Fibroblast of peridontal ligament (primary cell): ENCODE data around the gene LRRC39.
"Not testable (repeated sequence)": the region's sequence is repeated elsewhere in the genome, so short reads cannot be mapped to it uniquely, and the experiment has no call there.

Experiments used
- DNase-seq: peaks from one replicate; pipeline ENCODE4 v3.0.0-alpha.2; 2010; ENCODE audit errors: extremely low read depth

LRRC39 gene

GRCh38 chr1:100178091-100178490 lies at the start of gene LRRC39:
Gene LRRC39 (minus strand): TSS chr1:100178256. CDS start chr1:100168516, 9,740 bp downstream.
- no peak for DNase-seq

GRCh38 chr1:100222428-100222827 lies 44.4 kb upstream of the LRRC39 start:
- DNase-seq = no peak

- DNase-seq = no peak
Measured at GRCh38 chr1:100219883-100220282, 41.8 kb upstream of the LRRC39 start.

DNA sequence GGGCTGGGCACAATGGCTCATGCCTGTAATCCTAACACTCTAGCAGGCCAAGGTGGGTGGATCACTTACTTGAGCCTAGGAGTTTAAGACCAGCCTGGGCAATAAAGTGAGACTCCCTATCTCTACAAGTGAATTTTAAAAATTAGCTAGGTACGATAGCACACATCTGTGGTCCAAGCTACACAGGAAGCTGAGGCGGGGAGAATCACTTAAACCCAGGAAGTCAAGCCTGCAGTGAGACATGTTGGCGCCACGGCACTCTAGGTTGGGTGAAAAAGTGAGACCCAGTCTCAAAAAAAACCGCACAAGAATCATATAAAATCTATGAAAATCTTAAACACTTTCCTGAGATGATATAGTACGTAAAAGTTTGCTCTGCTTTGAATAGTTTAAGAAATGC lies 41.4 kb upstream of the LRRC39 start:
- DNase-seq = no peak

DNA sequence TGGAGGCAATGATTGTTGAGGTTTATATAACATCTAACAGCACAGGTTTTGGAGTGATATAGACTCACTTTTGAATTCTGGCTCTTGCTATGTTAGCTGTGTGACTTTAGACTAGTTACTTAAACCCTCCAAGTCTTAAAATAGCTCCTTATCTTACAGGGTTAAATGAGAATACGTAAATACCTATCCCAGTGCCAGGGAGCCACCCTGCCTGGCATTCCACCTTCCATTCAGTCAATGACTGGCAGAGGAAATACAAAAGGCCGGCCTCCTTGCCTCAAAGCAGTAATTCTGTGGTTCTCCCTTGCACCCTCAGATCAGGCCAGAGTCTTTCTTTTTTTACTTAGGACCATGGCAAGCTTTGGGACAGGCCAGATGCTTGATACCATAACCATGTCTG lies 39.8 kb upstream of the LRRC39 start:
- no peak for DNase-seq

DNA sequence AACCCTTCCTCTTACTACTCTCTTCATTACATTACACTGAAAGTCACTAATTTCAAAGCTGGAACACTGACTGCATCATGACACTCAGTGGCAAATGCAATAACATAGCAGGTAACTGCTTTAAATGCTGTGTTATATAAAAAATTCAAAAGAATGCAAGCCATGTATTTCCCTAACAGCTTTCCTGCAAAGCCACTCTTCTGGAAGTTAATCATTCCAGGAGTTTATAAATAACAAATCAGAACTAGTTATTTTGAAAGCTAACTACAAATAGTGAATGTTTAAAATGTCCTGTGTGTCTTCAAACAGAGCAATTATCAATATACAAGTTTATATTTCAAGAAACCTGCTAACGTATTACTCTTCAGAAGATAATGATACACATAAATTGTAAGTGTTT lies 37.0 kb upstream of the LRRC39 start:
- no peak for DNase-seq

GRCh38 chr1:100213141-100213540 lies 35.1 kb upstream of the LRRC39 start:
- no peak for DNase-seq

DNA sequence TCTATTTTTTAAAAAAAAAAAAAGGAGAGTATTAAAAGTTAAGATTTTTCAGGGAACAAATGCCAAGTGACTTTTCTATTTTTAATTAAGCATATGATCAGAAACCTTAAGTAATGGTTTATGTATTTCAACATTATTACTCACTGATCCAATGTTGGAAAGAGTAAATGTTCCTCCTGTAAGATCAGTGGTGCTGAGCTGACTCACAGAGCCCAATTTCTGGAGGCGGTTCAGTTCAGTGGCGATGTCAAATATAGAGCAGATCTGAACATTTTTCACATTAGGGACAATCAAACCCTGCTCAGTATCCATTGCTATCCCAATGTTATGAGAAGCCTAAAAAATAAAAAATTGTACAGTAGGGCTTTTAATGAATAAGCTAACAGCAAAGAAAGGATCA lies 28.2 kb upstream of the LRRC39 start:
- DNase-seq = no peak

DNA sequence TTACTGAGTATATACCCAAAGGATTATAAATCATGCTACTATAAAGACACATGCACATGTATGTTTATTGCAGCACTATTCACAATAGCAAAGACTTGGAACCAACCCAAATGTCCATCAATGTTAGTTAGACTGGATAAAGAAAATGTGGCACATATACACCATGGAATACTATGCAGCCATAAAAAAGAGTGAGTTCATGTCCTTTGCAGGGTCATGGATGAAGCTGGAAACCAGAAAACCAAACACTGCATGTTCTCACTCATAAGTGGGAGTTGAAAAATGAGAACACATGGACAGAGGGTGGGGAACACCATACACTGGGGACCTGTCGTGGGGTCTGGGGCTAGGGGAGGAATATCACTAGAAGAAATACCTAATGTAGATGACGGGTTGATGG lies 27.5 kb upstream of the LRRC39 start:
- not testable (repeated sequence) for DNase-seq

GRCh38 chr1:100205103-100205502 lies 27.0 kb upstream of the LRRC39 start:
- not testable (repeated sequence) for DNase-seq

DNA sequence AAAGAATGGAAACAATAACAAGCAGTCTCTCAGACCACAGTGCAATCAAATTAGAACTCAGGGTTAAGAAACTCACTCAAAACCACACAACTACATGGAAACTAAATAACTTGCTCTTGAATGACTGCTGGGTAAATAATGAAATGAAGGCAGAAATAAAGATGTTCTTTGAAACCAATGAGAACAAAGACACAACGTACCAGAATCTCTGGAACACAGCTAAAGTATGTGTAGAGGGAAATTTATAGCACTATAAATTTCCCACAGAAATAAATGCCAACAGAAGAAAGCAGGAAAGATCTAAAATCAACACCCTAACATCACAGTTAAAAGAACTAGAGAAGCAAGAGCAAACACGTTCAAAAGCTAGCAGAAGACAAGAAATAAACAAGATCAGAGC lies 24.6 kb upstream of the LRRC39 start:
- DNase-seq = not testable (repeated sequence)

GRCh38 chr1:100200060-100200459 lies 22.0 kb upstream of the LRRC39 start:
- not testable (repeated sequence) for DNase-seq

GRCh38 chr1:100198596-100198995 lies 20.5 kb upstream of the LRRC39 start:
- DNase-seq = no peak

GRCh38 chr1:100188617-100189016 lies 10.6 kb upstream of the LRRC39 start:
- peak; percentile 98 for DNase-seq

DNA sequence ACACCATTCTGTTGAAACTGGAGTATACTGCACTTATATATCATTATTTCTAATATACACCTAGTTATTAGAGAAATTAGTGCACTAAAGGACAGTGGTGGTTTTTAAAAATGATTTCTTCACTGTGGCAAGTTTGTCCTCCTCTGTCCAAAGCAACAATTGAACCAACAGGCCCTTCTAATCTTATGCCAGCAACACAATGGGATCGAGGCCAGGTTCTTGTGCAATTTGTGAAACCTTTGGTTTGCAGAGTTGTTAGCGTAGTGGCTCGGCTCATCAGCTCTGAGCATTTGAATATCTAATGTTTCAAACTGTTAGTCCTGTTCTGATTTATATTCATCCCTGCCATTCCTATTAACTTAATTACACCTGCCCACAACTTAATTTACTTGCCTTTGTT lies 9.9 kb upstream of the LRRC39 start:
- DNase-seq = peak; percentile 52

DNA sequence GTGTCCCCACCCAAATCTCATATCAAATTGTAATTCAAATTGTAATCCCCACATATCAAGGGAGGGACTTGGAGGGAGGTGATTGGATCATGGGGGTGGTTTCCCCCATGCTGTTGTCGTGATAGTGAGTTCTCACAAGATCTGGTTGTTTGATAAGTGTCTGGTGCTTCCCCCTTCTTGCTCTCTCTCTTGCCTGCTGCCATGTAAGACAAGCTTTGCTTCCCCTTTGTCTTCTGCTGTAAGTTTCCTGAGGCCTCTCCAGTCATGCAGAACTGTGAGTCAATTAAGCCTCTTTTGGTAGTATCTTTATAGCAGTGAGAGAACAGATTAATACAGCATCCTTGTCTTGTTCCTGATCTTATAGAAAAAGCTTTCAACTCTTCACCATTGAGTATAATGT lies 6.5 kb upstream of the LRRC39 start:
- DNase-seq = no peak

GRCh38 chr1:100183370-100183769 lies 5.3 kb upstream of the LRRC39 start:
- DNase-seq = no peak

DNA sequence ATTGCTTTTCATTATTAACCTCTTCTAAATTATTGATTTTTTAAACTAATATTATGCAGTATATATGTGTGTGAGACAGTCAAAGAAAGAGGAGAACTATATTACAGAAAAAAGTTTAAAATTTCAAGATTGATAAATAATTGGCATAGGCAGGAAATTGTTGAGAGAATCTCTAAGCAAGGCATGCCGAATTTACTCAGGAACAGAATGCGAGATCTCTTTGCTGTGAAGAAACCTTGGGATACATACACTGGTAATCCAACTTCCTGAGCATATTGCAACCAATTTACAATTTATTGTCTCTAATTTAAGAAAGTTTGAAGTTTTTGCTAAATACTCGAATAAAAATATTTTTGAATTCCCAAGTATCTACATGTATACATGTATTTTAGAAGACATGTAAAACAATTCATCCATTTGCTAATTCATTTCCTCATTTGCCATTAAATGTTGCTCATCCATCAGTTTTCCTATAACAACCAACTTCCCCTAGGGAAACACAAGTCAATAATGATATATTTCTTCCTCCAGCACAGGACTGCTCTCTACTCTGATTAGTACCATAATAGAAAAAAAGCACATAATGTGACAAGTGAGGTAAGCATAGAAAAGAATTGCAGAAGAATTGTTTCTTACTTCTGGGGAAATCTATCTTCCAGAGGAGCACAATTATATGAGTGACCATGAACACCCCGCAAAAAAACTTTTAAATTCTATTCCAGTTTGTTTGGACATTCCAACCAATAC lies 588 bp downstream of the LRRC39 start:
- DNase-seq = no peak

DNA sequence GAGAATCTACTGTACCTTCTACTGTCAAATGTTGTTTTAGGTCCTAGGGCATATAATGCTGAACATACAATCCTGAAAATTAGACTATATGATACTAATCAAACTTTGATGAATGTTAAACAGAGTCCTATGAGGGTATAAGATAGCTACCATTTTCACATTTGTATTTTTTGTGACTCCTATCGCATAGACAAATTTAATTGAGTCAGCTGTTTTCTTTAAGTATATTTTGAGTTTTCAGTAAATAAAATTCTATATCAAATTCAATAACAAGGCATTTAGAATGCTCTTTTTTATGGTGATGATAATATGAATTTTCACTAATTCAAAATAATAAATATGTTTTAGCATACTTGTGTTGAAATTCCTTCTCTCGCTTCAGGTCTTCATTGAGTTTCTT lies 10.0 kb downstream of the LRRC39 start:
- DNase-seq = no peak

DNA sequence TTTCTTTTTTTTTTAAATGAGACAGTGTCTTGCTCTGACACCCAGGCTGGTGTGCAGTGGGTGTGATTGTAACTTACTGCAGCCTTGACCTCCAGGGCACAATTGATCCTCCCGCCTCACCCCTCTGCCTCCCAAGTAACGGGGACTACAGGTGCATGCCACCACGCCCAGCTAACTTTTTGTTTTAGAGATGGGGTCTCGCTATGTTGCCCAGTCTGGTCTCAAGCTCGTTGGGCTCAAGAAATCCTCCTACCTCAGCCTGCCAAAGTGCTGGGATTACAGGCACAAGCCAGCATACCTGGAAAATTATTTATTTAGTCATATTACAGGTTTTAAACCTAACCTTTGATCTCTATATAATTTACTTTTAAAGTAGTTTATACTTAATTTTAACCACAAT lies 13.4 kb downstream of the LRRC39 start:
- DNase-seq = no peak

GRCh38 chr1:100164216-100164615 lies 13.8 kb downstream of the LRRC39 start:
- peak; percentile 97 for DNase-seq

DNA sequence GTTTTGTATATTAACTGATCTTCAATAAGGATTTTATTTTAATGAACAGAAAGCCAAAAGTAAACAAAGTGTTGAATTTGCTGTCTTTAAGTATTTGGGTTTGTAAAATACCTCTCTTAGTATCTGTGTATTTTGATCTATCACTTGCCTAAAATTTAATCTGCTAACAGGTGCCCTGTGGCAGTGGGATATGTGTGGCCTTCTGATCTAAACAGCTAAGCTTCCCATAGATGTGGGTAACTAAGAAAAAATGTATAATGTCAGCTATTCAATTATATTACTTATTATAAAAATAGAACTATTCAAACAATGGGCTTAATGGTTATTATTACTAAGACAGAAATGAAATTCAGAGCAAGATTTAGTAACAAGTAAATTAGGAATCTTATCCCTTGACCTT lies 15.2 kb downstream of the LRRC39 start:
- no peak for DNase-seq

DNA sequence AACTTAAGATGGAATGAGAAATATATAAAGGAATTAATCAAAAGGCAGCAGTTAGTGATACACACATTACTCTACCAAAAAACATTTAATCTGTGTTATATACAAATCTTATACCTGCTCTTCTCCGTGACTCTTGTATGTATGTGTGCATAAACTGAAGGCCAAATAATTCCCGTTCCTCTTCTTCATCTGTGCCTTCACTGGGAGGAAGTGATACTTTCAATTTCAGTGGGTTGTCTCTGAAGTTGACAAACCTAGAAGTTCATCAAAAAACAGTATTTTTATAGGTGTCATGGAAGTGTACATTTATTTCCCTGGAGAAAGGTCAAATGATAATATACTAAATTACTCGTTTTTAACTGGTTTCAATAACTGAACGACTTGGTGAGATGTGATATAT lies 25.8 kb downstream of the LRRC39 start:
- DNase-seq = no peak

GRCh38 chr1:100151679-100152078 lies 26.4 kb downstream of the LRRC39 start:
- DNase-seq = no peak
